GM19238 (cell line): ENCODE results near the gene NUDT1.

Experiments used
- DNase-seq: peaks from one replicate; pipeline ENCODE4 v3.0.0; 2011; ENCODE audit warnings: low spot score; ENCODE audit not compliant: insufficient read length

NUDT1 gene

GRCh38 chr7:2205036-2205780, 36.8 kb upstream of the NUDT1 start:
- DNase-seq = no peak

- no peak for DNase-seq
Observed at GRCh38 chr7:2208712-2209111, 33.3 kb upstream of the NUDT1 start.

GRCh38 chr7:2209146-2209960, 32.7 kb upstream of the NUDT1 start:
- DNase-seq = peak; percentile 71

GRCh38 chr7:2209961-2210323, 32.1 kb upstream of the NUDT1 start:
- no peak for DNase-seq

GRCh38 chr7:2210551-2211258, 31.3 kb upstream of the NUDT1 start:
- DNase-seq = no peak

GRCh38 chr7:2211259-2211880, 30.7 kb upstream of the NUDT1 start:
- no peak for DNase-seq

GRCh38 chr7:2211926-2212325, 30.1 kb upstream of the NUDT1 start:
- DNase-seq = no peak

- no peak for DNase-seq
Observed at GRCh38 chr7:2212906-2213305, 29.1 kb upstream of the NUDT1 start.

GRCh38 chr7:2213551-2214215, 28.3 kb upstream of the NUDT1 start:
- no peak for DNase-seq

GRCh38 chr7:2214636-2215035, 27.4 kb upstream of the NUDT1 start:
- DNase-seq = no peak

GRCh38 chr7:2215851-2216250, 26.2 kb upstream of the NUDT1 start:
- DNase-seq = no peak

- DNase-seq = no peak
Observed at GRCh38 chr7:2217206-2217605, 24.8 kb upstream of the NUDT1 start.

GRCh38 chr7:2217716-2218443, 24.1 kb upstream of the NUDT1 start:
- no peak for DNase-seq

GRCh38 chr7:2218444-2218785, 23.6 kb upstream of the NUDT1 start:
- DNase-seq = no peak

- no peak for DNase-seq
Observed at GRCh38 chr7:2219136-2219535, 22.9 kb upstream of the NUDT1 start.

GRCh38 chr7:2219606-2220005, 22.4 kb upstream of the NUDT1 start:
- no peak for DNase-seq

GRCh38 chr7:2220030-2220429, 22.0 kb upstream of the NUDT1 start:
- DNase-seq = no peak

GRCh38 chr7:2220506-2220905, 21.5 kb upstream of the NUDT1 start:
- DNase-seq = no peak

GRCh38 chr7:2220954-2221353, 21.1 kb upstream of the NUDT1 start:
- no peak for DNase-seq

- DNase-seq = no peak
Observed at GRCh38 chr7:2222516-2222915, 19.5 kb upstream of the NUDT1 start.

GRCh38 chr7:2223321-2223720, 18.7 kb upstream of the NUDT1 start:
- DNase-seq = no peak
